ENCODE results near the gene PRPF31. TPM values are rescaled to one million over a fixed set of nuclear protein-coding genes. Genes with fewer than 3 reads are reported as not detected.

The PRPF31 gene
- total RNA-seq, 1 donor from 2014 or later, result 48.0 TPM

DNA sequence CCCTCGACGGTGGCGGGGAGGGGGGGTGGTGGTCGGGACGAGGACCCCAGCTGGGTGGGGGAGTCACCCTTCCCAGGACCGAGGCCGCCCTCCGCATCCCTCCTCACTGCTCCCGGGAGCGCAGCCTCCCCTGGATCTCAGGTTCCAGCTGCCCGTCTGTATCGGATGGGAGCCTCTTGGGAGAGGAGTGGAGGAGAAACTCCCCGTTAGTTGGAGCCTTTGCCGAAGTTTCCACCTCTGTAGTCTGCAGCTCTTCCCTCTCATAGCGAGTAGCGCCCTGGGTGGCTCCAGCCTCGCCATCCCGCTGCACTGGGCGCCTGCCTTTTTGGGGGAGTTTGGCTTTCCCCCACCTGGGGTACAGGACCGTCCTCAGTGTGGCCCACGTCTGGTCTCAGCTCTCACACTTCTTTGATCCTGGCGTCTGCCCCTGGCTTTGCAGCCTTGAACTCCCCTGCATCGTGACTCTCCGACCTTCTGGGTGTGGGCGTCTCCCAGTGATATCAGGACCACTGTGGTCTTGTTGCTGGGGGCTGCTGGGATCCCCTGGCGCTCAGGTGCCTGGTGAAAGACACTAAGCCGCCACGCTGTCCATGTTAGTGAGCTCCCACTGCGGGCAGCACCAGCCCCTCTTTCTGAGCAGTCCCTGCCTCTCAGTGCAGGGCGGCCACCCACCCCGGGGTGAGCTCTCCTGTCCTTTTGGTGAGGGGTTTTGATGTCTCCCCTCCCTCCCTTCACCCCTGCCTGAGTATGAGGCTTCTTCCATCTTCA is 23.1 kb downstream of the PRPF31 start:
- DNase-seq (ENCODE audit: low read depth), result no peak

DNA sequence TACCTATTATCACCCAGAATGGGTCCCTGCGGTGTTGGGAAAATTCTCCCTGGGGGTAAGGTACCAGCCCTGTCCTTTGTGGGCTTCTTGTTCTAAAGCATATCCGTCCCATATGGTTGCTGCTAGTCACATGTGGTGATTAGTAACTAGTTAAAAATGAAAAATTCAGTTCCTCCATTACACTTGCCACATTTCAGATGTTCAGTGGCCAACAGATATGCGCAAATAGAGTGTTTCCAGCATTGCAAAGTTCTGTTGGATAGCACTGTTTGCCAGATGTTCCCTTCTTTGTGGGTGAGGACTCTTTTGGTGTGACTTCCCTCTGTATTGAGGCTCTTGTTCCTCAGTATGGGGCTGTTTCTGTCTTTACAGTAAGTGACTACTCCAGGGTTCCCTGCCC is 25.8 kb downstream of the PRPF31 start:
- DNase-seq (ENCODE audit: low read depth), result no peak

DNA sequence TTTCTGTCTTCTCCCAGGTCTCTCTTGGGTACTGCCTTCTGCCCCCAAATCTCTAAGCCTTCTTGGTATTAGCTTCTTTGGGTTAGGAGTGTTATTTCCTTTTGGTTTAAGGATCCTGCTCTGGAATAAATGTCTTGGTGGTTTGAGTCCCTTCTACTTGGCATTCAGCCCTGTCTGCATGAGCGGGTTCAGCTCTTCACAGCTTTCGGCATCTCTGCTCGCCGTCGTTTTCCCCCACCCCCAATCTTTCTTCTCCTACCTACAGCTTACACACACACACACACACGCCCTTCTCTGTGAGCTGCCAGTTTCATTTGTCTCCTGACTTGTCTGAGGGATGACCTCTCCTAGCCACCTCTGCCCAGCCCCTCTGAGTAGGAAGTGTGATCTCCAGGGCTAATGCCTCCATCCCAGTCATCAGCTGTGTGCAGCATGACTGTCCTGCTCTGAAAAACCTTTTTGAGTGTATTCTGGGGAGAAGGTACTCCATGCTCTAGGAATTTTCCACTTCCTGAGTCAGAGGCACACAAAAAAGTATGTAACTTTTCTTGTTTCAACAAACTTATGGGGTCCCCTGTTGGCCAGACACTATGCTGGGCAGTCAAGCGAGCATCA is 26.7 kb downstream of the PRPF31 start:
- DNase-seq (ENCODE audit: low read depth), result no peak

DNA sequence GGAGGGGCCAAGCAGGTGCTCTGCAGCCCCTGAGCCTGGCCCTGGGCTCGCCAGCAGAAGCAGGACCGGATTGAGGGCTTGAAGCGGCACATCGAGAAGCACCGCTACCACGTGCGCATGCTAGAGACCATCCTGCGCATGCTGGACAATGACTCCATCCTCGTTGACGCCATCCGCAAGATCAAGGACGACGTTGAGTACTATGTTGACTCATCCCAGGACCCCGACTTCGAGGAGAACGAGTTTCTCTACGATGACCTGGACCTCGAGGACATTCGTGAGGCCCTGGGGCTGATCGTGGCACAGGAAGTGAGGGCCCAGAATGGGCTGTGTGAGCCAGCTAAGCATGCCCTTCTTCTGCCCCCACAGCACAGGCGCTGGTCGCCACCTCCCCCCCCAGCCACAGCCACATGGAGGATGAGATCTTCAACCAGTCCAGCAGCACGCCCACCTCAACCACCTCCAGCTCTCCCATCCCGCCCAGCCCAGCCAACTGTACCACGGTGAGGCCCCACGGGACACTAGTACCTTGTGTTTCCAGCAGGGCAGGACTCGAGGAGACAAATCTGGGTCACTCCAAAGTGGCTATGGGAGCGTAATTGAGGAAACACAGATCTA is 30.1 kb downstream of the PRPF31 start:
- no peak for DNase-seq (ENCODE audit: low read depth)

DNA sequence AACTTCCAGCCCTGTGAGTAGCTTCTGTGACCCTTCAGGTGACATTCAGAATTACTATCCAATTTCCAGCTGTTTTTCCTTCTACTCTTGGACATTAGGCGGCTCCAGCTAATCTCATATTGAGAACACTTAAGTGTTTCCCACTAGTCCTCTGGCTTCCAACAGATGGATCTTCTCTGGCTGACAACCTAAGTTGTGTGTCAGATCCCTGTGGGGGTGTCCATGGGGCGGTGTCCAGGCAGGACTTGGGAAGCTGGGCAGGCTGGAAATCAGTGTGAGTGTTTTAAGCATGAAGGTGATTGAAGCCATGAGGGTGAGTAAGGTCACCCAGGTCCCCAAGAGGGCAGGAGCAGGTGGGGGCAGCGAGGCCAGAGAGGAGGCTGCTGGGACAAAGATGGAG is 32.1 kb downstream of the PRPF31 start:
- DNase-seq (ENCODE audit: low read depth), result no peak

DNA sequence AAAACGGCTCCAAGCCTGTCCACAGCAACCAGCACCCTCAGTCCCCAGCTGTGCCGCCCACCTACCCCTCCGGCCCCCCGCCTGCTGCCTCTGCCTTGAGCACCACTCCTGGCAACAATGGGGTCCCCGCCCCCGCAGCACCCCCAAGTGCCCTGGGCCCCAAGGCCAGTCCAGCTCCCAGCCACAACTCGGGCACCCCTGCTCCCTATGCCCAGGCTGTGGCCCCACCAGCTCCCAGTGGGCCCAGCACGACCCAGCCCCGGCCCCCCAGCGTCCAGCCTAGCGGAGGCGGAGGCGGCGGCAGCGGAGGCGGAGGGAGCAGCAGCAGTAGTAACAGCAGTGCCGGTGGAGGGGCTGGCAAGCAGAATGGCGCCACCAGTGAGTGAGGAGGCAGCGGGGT is 32.6 kb downstream of the PRPF31 start:
- no peak for DNase-seq (ENCODE audit: low read depth)

DNA sequence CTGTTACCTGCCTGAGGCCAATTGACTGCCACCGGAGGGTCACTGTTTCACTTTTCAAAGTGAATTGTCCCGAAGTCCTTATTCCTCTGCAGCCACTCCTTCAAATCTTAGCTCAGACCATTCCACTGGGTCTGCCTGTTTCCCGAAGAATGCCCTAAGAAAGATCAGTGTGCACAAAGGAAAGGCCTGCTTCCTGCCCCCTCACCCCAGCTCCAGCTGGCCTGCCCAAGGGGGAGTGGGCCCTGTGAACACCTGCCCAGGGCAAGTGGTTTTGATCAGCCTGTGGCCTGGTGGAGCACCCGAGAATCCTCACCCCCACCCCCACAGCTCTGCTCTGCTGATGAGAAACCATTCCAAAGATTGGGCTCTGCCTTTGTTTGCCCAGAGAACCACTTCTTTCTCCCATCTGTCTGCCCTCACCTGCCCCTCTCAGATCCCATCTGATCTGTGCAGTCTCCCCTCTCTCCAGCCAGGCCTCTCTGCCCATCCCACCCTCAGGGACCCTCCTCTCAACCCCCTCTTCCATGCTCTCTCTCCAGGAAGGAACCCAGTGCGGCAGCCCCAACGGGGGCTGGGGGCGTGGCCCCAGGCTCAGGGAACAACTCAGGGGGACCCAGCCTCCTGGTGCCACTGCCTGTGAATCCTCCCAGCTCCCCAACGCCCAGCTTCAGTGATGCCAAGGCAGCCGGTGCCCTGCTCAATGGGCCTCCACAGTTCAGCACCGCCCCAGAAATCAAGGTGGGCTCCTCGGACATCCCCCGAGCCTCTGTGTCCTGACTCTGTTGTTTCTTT is 33.7 kb downstream of the PRPF31 start:
- DNase-seq (ENCODE audit: low read depth), result peak; percentile 34

DNA sequence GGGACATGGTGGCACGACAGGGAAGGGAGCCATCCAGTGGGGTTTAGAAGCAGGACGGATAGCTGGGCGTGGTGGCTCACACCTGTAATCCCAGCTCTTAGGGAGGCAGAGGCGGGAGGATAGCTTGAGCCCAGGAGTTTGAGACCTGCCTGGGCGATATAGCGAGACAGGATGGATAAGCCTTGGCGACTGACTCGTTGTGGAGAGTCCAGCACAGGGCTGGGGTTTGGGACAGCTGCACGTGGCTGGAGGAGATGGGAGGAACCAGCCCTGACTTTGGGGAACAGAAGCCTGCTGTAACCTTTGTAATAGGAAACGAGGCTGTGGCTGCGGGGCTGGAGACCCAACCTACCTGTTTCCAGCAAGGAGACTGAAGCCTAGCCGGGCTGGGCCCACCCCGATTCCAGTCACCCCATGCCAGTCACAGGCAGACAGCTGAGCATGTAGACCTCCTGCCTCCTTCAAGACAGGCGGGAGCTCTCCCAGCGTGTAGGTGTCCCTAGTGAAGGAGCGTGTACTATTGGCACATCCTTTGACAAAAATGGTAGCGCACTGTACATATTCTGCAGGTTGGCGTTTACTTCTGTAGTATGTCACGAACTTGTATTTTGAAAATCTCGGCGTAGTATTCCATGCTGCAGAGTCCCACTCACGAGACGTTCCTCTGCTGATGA is 35.9 kb downstream of the PRPF31 start:
- peak; percentile 65 for DNase-seq (ENCODE audit: low read depth)

DNA sequence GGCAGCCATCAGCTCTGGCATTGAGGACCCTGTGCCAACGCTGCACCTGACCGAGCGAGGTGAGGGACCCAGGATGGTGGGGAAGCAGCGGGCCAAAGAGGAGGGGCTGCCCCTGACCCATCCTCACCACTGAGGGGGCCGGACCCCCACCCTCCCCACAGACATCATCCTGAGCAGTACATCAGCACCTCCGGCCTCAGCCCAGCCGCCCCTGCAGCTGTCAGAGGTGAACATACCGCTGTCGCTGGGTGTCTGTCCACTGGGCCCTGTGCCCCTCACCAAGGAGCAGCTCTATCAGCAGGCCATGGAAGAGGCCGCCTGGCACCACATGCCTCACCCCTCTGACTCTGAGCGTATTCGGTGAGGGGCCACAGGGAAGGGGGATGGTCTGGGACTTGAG is 36.7 kb downstream of the PRPF31 start:
- DNase-seq (ENCODE audit: low read depth), result no peak

DNA sequence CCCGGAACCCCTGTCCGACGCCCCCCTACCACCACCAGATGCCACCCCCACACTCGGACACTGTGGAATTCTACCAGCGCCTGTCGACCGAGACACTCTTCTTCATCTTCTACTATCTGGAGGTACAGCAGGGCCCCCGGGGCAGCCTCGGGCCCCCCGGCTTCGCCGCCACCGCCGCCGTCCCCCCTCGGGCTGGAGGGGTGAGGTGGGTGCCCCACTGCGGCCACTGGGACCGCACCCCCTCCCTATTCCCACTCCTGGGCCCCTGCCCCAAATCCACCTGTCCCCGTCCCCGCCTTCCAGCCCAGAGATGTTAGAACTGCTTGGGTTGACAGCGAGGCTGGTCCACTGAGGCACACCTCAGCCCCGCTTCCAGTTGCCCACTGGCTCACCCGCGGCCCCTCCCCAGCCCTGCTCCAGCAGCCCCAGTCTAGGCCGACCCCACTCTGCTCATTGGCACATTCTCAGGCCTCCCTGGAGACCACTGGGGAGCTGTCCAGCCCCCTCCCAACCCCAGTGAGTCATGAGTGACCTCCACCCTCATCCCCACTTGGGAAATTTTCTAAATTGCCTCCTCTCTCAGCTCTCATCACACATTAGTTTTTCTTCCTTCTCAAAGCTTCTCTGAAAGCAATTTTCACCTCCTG is 37.4 kb downstream of the PRPF31 start:
- DNase-seq (ENCODE audit: low read depth), result no peak

DNA sequence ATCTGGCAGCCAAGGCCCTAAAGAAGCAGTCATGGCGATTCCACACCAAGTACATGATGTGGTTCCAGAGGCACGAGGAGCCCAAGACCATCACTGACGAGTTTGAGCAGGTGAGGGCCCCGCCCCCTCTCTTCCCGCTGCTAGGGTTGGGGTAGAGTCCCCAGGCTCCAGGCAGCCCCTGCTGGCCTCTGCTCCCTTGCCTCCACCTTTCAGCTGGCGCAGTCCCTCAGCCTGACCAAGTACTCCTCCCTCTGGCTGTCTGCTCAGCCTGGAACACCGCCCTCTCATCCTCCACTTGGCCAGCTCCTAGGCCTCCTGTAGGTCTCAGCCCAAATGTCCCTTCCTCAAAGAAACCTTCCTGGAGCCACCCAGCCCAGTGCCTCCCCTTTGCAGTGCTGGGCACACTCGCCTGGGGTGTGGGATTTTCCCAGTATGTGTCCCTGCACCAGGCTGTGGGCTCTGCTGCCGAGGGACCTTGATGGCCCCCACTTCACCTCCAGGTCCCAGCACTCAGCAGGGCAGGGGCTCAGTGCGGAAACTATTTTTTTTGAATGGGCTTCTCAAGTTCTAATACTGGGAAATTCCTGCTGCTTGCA is 38.3 kb downstream of the PRPF31 start:
- DNase-seq (ENCODE audit: low read depth), result peak; percentile 51

DNA sequence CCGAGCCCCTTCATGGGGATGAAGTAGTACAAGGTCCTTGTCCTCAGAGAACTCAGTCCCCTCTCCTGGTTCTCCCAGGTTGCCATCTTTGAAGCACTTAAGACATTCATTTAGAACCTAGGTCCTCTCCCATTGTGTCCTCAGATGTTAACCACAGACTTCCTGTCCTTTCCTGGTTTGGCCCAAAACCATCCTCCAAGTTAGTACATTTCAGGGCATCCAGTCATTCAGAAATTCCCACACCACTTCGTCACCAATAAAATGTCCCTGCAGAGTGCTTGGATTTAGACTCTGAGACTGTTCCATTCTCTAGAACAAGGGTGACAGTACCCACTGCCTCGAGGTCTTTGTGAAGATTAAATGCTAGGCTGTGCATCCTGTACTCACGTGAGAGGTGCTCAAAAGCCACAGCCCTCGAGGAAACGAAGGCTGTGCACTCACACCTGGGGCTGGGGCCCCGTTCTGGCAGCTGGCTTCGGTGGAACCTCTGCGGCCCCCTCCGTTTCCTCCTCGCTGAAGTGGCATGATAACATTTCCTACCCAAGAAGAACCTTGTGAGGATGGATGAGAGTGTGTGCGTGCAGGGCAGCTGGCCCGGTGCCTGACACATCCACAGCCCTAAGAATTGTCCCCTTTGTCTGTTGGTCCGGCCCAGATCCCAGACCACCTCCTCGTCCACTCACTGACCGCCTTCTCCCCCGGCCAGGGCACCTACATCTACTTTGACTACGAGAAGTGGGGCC is 39.2 kb downstream of the PRPF31 start:
- no peak for DNase-seq (ENCODE audit: low read depth)

DNA sequence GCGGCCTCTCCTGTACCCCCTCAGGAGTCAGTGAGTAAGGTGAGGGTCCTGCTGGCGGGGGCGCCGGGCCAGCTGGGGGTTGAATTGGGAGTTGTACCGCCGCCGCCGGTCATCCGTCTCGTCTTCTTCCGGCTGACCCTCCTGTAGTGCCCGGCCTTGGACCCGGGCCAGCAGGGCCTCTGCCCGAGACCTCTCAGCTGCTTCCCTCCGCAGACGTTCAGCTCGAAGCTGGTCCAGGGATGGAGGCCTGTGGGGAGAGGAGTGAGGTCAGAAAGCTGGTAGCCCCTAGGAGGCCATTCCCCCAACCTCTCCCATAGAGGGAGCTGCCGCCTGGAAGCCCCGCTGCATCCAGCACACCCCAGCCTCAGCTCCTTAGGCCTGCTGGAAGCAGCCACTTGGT is 40.1 kb downstream of the PRPF31 start:
- DNase-seq (ENCODE audit: low read depth), result no peak

DNA sequence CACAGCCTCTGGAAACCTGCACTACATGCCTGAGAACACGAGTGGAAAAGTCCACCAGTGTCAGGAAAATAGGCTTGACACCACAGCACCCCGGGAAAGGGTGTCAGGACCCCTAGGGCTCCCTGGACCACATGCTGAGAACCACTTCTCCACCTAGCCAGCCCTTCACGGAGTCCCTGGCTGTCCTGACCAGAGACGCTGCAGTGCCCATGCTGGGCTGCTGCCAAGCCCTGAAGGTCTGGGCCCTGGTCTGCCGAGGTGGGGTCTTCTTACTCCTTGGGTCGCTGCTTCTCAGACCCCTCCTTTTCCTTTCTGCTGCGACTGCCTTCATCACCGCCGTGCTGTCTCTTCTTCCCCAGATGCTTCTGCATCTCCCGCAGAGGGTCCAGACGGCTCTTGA is 40.9 kb downstream of the PRPF31 start:
- DNase-seq (ENCODE audit: low read depth), result no peak

DNA sequence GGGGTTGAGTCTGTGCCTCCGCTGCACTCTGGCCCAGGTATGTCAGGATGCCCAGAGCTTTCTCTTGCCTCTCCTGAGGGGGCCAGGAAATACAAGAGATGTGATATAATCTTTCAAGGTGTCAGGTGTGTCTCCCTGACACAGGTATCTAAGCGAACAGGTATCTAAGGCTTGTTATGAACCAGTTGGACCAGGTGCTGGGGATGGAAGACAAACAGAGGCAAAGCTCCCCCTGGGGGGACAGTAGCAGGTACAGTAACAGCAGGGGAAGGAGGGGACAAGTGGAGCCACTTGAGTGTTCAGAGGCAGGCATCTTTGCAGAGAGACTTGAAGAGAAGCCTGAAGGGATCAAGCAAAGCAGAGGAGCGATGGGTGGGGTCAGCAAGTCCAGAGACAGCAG is 41.4 kb downstream of the PRPF31 start:
- DNase-seq (ENCODE audit: low read depth), result no peak

DNA sequence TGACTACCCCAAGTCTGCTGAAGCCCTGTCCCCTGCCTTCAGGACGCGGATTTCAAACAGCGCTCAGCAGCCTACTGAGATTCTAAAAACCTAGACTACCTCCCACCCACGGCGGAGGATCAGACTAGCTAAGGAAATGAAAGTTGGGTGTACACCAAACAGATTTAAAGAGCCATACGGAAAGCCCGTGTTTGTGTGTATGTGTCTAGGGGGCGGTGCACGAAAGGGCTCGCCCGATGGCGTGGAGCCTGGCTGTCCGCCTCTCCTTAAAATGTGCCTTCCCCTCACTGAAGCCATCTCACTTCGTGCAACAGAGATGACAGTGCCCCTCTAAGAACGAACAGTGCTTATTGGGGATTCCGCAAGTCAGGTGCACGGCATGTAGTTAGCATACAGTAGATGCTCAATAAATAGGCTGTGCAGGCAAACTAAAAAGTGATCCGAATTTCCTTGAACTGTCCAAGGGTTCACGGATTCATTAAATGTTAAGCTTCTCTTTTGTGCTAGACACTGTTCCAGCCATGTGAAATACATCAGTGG is 43.3 kb downstream of the PRPF31 start:
- DNase-seq (ENCODE audit: low read depth), result peak; percentile 29

DNA sequence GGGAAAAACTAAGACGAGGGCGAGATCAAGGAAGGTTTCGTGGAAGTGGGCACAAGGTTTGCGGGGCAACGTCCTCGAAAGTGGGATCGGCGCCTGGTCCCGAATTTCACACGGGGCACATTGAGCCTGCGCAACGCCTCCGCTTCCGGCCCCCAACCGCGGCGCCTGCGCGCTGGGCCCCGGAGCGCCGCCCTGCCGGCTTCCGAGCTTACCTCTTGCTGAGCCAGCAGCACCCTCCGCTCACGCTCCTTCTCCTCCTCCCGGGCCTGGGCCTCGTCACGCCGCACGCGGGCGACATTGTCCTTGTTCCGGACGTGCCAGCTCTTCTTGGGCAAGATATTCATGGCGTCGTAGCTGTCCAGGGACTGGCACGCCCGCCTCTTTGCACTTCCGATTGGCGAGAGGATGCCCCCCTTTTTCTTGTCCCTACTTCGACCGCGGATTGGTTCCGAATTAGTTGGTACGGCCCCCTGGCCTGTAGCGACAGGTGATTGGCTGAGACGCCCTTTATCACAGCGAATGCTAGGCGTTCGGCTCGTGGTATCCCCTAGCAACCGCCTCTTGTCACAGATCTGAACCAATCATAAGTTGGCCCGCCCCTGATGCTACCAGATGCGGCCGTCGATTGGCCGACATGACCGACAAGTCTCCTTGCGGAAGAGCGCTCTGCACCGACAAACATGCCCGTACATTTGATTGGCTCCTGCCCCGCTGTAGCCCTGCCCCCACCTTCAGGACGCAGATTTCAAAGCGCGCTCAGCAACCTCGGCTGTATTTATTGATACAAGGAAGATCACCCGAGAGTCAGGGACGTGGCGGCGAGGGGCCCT is 44.0 kb downstream of the PRPF31 start, which contains the start of gene LENG1:
LENG1 (minus strand) TSS at position 370 of the 830 bp plus-strand sequence; CDS start at position 344, 26 bp downstream.
- DNase-seq (ENCODE audit: low read depth), result peak; percentile 100

DNA sequence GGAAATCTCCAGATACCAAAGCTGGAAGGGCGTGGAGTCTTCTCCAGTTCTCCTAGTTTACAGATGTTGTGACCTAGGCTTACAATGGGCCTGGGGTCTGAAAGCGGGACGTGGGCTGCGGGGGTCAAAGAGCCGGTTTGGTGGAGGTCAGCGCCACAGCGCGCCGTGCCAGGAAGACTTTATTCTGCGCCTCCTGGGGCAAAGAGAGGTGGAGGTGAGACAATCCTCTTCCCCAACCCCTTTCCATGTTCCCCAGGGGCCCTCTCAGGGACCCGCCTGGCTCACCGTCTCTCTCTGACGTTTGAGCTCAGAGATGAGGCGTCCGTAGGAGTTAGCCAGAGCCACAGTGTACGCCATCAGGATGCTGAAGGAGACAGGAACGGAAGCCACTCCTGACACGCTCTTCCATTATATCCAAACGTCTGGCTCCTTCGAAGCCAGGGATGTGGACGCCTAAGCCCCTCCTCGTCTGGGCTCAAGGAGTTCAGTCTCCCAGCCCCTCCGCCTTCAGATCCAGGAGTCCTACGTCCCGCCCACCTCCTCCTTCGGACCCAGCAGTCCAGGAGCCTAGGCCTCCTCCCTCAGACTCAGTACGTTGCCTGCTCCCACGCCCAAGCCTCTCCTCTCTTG is 44.7 kb downstream of the PRPF31 start:
- no peak for DNase-seq (ENCODE audit: low read depth)

Data from myocyte (in vitro differentiated cells).